ENCODE results near the gene GRIK4.

DNA sequence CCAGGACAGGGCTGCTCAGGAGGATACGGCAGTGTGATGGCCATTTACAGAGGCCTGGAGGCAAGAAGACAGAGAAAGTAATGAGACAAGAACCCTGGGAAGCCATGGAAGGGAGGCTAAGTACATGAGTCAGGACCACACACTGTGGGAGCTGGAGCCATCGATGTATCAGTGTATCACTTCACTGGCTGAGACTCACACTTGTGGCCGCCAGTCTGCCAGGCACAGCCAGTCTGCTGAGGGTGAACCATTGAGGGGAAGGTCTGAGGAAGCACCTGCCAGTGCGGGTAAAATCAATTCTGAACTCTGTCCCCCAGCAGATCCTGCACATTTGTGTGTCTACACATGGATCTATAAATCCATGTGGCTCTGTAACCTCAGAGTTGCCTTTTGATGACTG, 195.6 kb downstream of the GRIK4 start:
- TF ChIP-seq CTCF (IDR thresholded peaks at IDR 0.05; ENCODE audit: low read length) (no peak), EZH2 (IDR thresholded peaks at IDR 0.05; ENCODE audit: borderline replicate concordance, low read length) (no peak)

All from OCI-LY1 (cell line).